GM19455 (cell line): Measurements from ENCODE around the gene CORO2B.

Source experiments
- ATAC-seq: cut with Tn5 transposase; IDR thresholded peaks from one replicate; pipeline ENCODE4 v1.9.1; 2021; ENCODE audit not compliant: unreplicated experiment

The CORO2B gene

DNA sequence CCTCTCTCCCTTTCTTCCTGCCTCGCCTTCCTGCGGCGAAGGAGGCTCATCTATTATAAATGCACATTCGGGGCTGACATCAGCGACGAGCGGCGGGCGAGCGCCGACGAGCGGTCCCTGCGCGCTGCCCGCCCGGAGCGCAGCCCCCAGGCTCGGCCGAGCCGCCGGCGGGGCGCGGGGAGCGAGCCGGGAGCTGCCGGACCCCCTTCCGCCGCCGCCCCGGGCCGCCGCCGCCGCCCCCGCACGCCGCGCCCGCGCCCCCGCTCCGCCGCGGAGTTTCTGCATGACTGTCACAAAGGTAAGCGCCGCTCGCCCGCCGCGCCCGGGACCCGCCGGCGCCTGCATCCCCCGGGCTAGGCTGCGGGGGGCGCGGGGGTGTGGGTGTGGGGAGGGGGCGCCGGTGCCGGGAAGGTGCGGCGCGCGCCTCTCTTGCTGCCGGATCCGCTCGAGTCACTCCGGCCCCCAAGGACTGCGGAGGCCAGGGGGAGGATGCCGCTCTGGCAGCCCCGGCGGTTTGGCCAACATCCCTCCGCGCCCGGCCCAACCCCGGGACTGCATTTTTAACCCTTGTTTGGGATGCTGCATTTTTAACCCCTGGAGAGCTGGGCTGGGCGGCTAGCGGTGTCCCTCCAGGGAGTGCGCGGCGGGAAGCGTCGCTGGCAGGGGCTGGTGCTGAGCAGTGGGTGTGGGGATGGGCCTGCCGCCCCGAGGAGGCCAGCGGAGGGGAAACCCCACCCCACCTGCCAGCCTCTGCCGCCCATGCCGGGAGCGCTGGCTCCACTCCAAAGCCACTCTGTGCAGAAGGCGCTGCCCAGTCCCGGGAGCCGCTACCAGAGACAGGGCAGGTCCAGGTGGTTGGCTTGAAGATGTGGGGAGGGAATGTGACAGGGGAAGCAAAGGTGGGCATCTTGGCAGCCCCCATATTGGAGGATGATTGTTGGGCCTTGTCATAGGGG lies at the start of gene CORO2B:
Gene CORO2B, plus strand, starts transcription at position 14 of the 956 bp plus-strand sequence. Its CDS starts 270 bp downstream, at position 284.
- no peak for ATAC-seq

DNA sequence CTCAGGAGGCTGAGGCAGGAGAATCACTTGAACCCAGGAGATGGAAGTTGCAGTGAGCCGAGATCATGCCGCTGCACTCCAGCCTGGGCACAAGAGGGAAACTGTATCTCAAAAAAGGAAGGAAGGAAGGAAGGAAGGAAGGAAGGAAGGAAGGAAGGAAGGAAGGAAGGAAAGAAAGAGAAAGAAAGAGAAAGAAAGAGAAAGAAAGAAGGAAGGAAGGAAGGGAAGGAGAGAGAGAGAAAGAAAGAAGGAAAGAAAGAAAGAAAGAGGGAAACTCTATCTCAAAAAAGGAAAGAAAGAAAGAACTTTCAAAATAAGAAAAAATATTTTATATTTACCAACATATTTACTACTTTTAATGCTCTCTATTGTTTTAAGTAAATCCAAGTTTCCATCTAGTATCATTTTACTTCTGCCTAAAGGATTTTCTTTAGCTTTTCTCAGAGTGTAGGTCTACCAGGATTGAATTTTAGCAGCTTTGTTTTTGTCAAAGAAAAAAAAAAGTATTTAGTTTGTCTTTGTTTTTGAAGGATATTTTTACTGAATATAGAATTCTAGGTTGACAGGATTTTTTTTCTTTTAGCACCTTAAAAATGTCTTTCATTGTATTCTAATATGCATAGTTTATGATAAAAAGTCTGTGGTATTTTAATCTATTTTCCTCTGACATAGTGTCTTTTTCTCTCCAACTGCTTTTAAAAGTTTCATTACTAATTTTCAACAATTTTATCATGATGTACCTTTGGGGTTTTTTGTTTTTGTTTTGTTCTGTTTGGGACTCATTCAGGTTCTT lies 47.2 kb upstream of the CORO2B start:
- no peak for ATAC-seq

GRCh38 chr15:68536331-68537095 lies 42.3 kb upstream of the CORO2B start:
- no peak for ATAC-seq

GRCh38 chr15:68537097-68537496 lies 41.7 kb upstream of the CORO2B start:
- no peak for ATAC-seq

DNA sequence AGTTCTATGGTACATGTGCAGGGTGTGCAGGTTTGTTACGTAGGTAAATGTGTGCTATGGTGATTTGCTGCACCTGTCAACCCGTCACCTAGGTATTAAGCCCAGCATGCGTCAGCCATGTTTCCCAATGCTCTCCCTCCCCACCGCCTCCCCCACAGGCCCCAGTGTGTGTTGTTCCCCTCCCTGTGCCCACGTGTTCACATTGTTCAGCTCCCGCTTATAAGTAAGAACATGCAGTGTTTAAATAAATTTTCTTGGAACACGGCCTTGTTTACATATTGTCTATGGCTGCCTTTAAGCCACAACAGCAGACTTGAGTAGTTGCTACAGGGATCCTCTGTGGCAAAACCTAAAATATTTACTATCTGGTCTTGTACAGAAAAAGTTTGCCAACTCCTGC lies 41.3 kb upstream of the CORO2B start:
- ATAC-seq = no peak

DNA sequence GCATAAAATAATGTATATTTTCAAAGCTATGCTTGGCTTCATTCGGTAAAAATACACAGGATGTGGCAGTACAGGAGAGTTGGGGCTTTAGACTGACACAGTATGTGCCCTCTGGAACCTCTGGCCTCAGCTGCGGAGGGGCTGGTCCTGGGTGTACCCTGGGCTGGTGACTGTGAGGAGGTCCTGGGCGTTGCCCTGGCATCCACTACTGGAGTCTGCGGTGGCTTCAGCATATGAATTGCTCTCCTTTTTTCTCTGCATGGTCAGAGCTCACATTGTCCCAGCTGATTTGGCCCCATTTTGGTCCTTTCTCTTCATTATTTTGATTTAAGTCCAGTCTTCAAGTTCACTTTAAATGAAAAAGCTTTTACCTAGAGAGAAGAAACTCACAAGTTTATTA lies 40.5 kb upstream of the CORO2B start:
- ATAC-seq = no peak

DNA sequence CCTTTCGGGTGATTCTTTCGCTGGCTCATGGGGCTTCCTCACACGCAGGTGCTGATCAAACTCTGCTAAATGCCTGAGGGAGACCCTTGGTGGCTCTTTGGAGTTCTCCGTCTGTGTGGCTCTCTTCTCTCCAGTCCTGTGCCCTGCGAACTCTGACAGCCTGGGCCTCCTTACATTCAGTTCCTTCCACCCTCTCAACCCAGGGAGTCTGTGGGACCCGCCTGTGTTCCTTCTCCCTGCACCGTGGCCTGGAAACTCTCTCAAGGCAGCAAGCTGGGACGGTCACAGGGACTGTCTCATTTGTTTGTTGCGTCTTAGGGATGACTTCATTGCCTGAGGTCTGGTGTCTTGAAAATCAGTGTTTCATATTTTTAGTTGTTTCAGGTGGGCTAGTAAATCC lies 37.0 kb upstream of the CORO2B start:
- ATAC-seq = no peak

GRCh38 chr15:68542348-68542747 lies 36.4 kb upstream of the CORO2B start:
- ATAC-seq = no peak

- ATAC-seq = no peak
Observed at GRCh38 chr15:68542771-68543164, 36.0 kb upstream of the CORO2B start.

DNA sequence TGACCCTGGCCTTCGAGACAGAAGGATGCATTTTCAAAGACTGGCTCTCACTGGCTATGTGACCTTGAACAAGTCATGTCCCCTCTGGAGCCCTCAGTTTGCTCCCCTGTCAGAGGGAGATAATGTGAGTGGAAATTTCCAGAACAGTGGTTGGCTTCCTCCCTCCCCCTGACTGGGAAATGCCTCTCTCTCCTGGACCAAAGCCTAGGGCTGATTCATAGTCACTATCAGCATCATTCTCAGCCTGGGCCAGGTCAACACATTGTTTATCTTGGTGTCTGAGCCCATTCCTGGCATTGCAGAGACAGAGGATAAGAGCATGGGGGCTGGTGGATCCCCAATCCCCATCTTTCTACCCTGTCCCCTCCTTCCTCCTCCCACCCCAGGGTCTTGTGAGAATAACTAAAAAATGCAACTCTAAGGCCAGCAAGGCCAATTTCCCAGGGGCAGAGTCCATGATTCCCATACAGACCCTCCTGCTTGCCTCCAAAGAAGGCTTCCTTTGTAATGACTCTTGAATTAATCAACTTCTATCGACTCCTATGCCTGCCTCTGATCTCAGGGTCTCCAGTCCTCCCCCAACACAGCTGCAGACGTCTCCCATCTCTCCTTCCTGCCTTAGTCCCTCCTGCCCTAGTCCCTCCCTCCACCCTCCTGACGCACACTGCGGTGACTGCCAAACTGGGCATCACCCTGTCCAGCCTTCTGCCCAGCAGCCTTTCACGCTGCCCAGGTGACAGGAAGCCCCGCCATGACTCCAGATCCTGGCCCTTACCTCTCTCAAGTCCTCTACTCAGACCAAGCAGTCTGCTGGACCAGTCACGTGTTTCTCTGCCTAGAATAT lies 35.4 kb upstream of the CORO2B start:
- no peak for ATAC-seq

DNA sequence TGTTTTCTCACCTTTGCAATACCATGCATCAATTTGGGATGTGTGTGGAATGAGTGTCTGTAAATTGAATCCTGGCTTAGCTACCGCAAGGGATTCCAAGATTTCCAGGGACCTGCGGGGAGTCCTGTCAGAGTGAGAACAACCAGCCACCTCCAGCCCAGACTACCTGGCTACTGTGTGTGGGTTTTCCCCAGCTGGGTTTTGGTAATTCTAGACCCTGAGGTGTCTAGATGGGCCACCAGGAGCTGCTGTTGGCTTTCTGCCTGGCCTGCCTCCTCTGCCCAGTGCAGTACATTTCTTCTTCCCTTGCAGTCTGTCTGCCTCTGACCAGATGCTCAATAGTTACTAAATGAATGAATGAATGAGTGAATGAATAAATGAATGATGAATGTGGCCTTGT lies 32.5 kb upstream of the CORO2B start:
- ATAC-seq = no peak

- ATAC-seq = no peak
Observed at GRCh38 chr15:68548364-68548763, 30.4 kb upstream of the CORO2B start.

DNA sequence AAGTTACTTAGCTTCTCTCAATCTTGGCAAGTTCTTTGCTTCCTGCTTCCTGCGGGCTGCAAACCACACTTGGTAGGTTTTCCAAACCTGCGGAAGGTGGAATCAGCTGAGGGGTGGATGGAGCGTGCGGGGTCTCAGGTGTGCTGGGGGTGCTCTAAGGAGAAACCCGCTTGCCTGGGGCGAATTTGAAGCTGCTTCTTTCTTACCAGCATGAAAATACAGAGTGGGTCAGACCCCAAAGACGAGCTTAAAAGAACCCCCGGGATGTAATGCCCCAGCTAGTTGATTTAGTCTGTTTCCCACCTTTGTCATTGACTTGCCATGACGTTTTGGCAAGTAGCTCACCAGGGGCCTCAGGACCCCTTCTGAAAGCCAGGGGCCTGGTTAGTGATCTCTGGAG lies 28.8 kb upstream of the CORO2B start:
- no peak for ATAC-seq

- ATAC-seq = no peak
Observed at GRCh38 chr15:68550498-68551295, 28.1 kb upstream of the CORO2B start.

DNA sequence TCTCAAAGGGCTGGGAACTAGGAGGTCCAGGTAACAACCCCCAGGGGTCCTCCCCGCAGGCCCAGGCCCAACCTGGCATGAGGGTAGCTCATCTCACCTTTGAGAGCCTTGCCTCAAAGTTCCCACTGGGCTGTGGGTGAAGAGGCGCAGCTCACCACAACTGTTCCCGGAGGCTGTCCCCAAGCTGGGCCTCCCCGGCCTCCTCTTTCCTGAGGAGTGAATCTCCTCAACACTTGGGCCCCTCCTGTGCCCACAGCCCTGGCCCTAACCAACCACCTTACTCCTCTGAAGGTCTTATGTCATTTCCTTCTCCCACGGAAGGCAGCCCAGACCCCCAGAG lies 27.5 kb upstream of the CORO2B start:
- ATAC-seq = no peak

GRCh38 chr15:68552344-68552743 lies 26.4 kb upstream of the CORO2B start:
- no peak for ATAC-seq

- no peak for ATAC-seq
Observed at GRCh38 chr15:68552773-68553172, 26.0 kb upstream of the CORO2B start.

- no peak for ATAC-seq
Observed at GRCh38 chr15:68553314-68553993, 25.3 kb upstream of the CORO2B start.
